Calu3 (cell line): ENCODE data around the gene MOV10L1. TPM values are rescaled to one million over a fixed set of nuclear protein-coding genes. Genes with fewer than 3 reads are reported as not detected.

Source experiments
- BruUV-seq: library from RNA; stranded (reverse); fragments of 400-500 nt; replicated peaks from 2 replicates; lab custom pipeline; 2021; lab: Mats Ljungman, UMichigan
- CTCF ChIA-PET: fragments of 300-600 bp; sonication (Branson Sonifier 250); formaldehyde crosslinking; loops from one replicate; lab custom pipeline; 2022; ENCODE audit warnings: antibody characterized with exemption; lab: Charles Lee
- DNase-seq: peaks from one replicate; pipeline ENCODE4 v3.0.0; 2022
- H3K27ac Mint-ChIP-seq: one replicate; pipeline ENCODE4 v1.8.0; 2022; ENCODE audit warnings: mixed read lengths; ENCODE audit not compliant: unreplicated experiment
- H3K27me3 Mint-ChIP-seq: one replicate; pipeline ENCODE4 v1.8.0; 2022; ENCODE audit warnings: mixed read lengths; ENCODE audit not compliant: unreplicated experiment
- H3K36me3 Mint-ChIP-seq: one replicate; pipeline ENCODE4 v1.8.0; 2022; ENCODE audit warnings: mild to moderate bottlenecking, moderate library complexity, mixed read lengths; ENCODE audit not compliant: insufficient read depth, unreplicated experiment
- H3K4me1 Mint-ChIP-seq: one replicate; pipeline ENCODE4 v1.8.0; 2022; ENCODE audit warnings: mild to moderate bottlenecking, low read depth, mixed read lengths; ENCODE audit not compliant: unreplicated experiment
- H3K4me3 Mint-ChIP-seq: one replicate; pipeline ENCODE4 v1.8.0; 2022; ENCODE audit warnings: mild to moderate bottlenecking, low read depth, moderate library complexity, mixed read lengths; ENCODE audit not compliant: unreplicated experiment
- H3K9me3 Mint-ChIP-seq: one replicate; pipeline ENCODE4 v1.8.0; 2022; ENCODE audit warnings: low read depth, mixed read lengths; ENCODE audit not compliant: unreplicated experiment
- CTCF ChIP-seq: fragments of 200-600 bp; IDR thresholded peaks from one replicate; pipeline ENCODE4 v1.8.0; 2022; ENCODE audit warnings: antibody characterized with exemption; ENCODE audit not compliant: unreplicated experiment
- intact Hi-C: fragments of 100-400 bp; cut with micrococcal nuclease; formaldehyde crosslinking; loops from one replicate; pipeline ENCODE4 v1.10.0; 2022; ENCODE audit not compliant: unreplicated experiment
- total RNA-seq: library from RNA; stranded (reverse); gene quantifications from 2 replicates; pipeline ENCODE4 v1.2.3, GENCODE V29; 2022

The MOV10L1 gene
- total RNA-seq, 1 experiment from 2014 or later: not detected

DNA sequence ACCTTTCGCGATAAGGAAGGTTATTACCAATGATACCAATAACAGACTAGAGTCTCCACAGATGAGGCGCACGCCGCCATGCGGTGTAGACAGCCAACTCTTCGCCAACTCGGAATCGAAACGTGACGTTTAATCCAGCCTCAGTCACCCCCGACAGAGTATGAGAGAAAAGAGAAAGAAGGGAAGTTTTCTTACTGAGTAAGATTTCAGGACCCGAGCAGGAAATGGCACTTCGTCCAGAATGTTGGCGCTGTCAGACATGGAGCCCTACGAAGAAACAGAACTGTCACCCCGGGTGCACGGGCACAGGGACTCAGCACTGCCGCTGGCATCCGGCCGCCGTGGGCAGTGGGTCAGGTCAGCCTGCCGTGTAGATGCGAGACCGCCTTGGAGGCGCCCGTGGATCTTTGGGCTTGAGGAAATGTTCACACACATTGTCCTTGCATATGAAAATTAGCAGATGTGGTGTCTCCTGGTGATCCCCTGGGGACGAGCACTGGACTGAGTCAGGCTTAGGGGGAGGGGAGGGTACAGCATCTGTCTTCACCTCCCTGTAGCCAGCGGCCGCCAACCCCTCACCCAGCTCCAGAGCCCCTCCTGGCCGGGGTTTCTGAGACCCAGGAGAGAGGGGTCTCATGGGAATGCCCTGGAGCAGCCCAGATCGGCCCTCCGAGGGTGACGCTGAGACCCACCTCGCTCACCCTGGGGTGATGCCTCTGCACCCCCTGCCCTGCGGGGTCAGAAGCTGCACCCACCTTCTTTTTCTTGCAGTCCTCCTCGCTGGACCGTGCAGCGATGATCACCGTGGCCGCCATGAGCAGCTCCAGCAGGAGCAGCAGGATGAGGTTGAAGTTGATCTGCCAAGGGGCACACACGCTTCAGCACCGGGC, 12.9 kb upstream of the MOV10L1 start:
- no peak overlapping the region for H3K27ac Mint-ChIP-seq
- no peaks in the 10 kb centered on the region for H3K9me3 Mint-ChIP-seq
- no peak overlapping the region for H3K4me3 Mint-ChIP-seq

GRCh38 chr22:50078246-50078645, 11.6 kb upstream of the MOV10L1 start:
- Mint-ChIP-seq H3K27me3 (peaks cover 64% of the 10 kb centered on the region), H3K36me3 (peaks cover 4% of the 10 kb centered on the region), H3K9me3 (no peaks in the 10 kb centered on the region), H3K27ac (no peak overlapping the region), H3K4me1 (peaks cover 6% of the 10 kb centered on the region), H3K4me3 (no peak overlapping the region)
- no TSS peak for BruUV-seq
- CTCF ChIA-PET: no interaction called here
- intact Hi-C loops: no loop called here
- TF ChIP-seq CTCF: no peak
- DNase-seq: no peak

More for the DNA sequence above, 12.9 kb upstream of the MOV10L1 start:
- CTCF ChIA-PET: interaction anchor here (0.6 kb wide), 2 partner anchors 19 to 96 kb away, joined by 3 to 6 read pairs; no protein-coding TSS in a partner anchor
- Mint-ChIP-seq H3K27me3 (peaks cover 51% of the 10 kb centered on the region), H3K36me3 (no peaks in the 10 kb centered on the region), H3K4me1 (no peaks in the 10 kb centered on the region)
- intact Hi-C loops: no loop called here
- TF ChIP-seq CTCF: no peak
- BruUV-seq: no TSS peak
- no peak for DNase-seq

DNA sequence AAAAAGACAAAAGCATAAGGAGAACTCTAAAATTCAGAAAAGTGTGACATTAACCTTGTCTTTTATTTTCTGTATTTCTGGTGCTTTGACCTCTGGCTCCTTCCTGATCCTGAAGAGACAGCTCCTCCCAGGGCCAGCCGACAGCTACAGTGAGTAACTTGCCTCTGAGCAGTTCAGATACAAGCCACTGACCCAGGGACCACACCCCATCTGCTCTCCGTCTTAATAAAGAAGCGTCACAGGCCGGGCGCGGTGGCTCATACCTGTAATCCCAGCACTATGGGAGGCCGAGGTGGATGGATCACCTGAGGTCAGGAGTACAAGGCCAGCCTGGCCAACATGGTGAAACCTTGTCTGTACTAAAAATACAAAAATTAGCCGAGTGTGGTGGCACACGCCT, 11.0 kb upstream of the MOV10L1 start:
- no peaks in the 10 kb centered on the region for H3K9me3 Mint-ChIP-seq
- no peak for DNase-seq
- CTCF ChIA-PET: no interaction called here
- H3K4me3 Mint-ChIP-seq: no peak overlapping the region
- no peak for TF ChIP-seq CTCF
- peaks cover 11% of the 10 kb centered on the region for H3K4me1 Mint-ChIP-seq
- no TSS peak for BruUV-seq
- intact Hi-C loops: no loop called here
- peaks cover 4% of the 10 kb centered on the region for H3K36me3 Mint-ChIP-seq
- H3K27ac Mint-ChIP-seq: no peak overlapping the region
- peaks cover 69% of the 10 kb centered on the region for H3K27me3 Mint-ChIP-seq

GRCh38 chr22:50080077-50080465, 9.7 kb upstream of the MOV10L1 start:
- Mint-ChIP-seq H3K4me3 (no peak overlapping the region), H3K4me1 (peaks cover 11% of the 10 kb centered on the region), H3K36me3 (peaks cover 4% of the 10 kb centered on the region), H3K27me3 (peaks cover 67% of the 10 kb centered on the region), H3K9me3 (no peaks in the 10 kb centered on the region), H3K27ac (no peak overlapping the region)
- TF ChIP-seq CTCF: no peak
- intact Hi-C loops: no loop called here
- DNase-seq: no peak
- CTCF ChIA-PET: no interaction called here
- no TSS peak for BruUV-seq
